Natural killer cell (primary cell): ENCODE data around the gene SYNM. TPM values are rescaled to one million over a fixed set of nuclear protein-coding genes. Genes with fewer than 3 reads are reported as not detected.

Experiments
- ATAC-seq, 3 donors: fragments of 150-1000 bp in 2 of 3; fragments of 200-7000 bp in 1 of 3; cut with Tn5 transposase; 1 replicate in 1 of 3; 2 replicates in 2 of 3; pipeline ENCODE4 v1.10.0; 2021; ENCODE audit warnings: mild to moderate bottlenecking in 2 of 3, moderate library complexity in 2 of 3
- DNase-seq, 2 donors: peaks; one replicate each; pipeline versions ENCODE4 v3.0.0 to v3.0.0-alpha.2; 2013 to 2021; ENCODE audit warnings: mixed read lengths in 1 of 2
- H3K27ac ChIP-seq: one replicate; pipeline ENCODE4 v1.5.1; 2013; ENCODE audit warnings: mild to moderate bottlenecking, low read length
- H3K27me3 ChIP-seq: one replicate; pipeline ENCODE4 v1.6.1; 2013; ENCODE audit warnings: low read length; ENCODE audit not compliant: control insufficient read depth, insufficient read depth
- H3K36me3 ChIP-seq: one replicate; pipeline ENCODE4 v1.6.1; 2013; ENCODE audit warnings: low read length; ENCODE audit not compliant: control insufficient read depth, insufficient read depth
- H3K4me1 ChIP-seq: one replicate; pipeline ENCODE4 v1.6.1; 2013; ENCODE audit warnings: low read length; ENCODE audit not compliant: control insufficient read depth, insufficient read depth
- H3K4me3 ChIP-seq: one replicate; pipeline ENCODE4 v1.5.1; 2013; ENCODE audit warnings: low read length
- H3K9me3 ChIP-seq: one replicate; pipeline ENCODE4 v1.6.1; 2013; ENCODE audit warnings: low read length; ENCODE audit not compliant: control insufficient read depth, insufficient read depth
- H3K27ac Mint-ChIP-seq, 2 donors: one replicate each; pipeline ENCODE4 v1.8.0; 2022; ENCODE audit warnings: mild to moderate bottlenecking in 2 of 2, mixed read lengths in 2 of 2, moderate library complexity in 1 of 2
- H3K27me3 Mint-ChIP-seq, 2 donors: one replicate each; pipeline ENCODE4 v1.8.0; 2022; ENCODE audit warnings: low read depth in 2 of 2, mixed read lengths in 2 of 2
- H3K36me3 Mint-ChIP-seq: one replicate; pipeline ENCODE4 v1.8.0; 2022; ENCODE audit warnings: mixed read lengths
- H3K4me1 Mint-ChIP-seq, 2 donors: one replicate each; pipeline ENCODE4 v1.8.0; 2022; ENCODE audit warnings: mixed read lengths in 2 of 2
- H3K4me3 Mint-ChIP-seq: one replicate; pipeline ENCODE4 v1.8.0; 2022; ENCODE audit warnings: mild to moderate bottlenecking, moderate library complexity, mixed read lengths
- H3K9me3 Mint-ChIP-seq, 2 donors: one replicate each; pipeline ENCODE4 v1.8.0; 2022; ENCODE audit warnings: mixed read lengths in 2 of 2
- WGBS: methylation state at CpG from one replicate; pipeline ENCODE4 v1.1.7; 2013; ENCODE audit warnings: missing lambda C conversion rate; ENCODE audit not compliant: insufficient coverage; 5-methylcytosine and 5-hydroxymethylcytosine counted together
- intact Hi-C: fragments of 100-400 bp; cut with micrococcal nuclease; formaldehyde crosslinking; loops from one replicate; pipeline ENCODE4 v1.14.2; 2022
- total RNA-seq, 4 donors: library from RNA; stranded (reverse); fragments of 120-200 nt in 1 of 4; gene quantifications; one replicate each; pipeline versions ENCODE4 v1.2.3 to v1.2.4, GENCODE V29; 2013 to 2022
- TF ChIP-seq, protein P1 (sequence below): fragments of 200-600 bp; IDR thresholded peaks from one replicate; pipeline ENCODE4 v1.8.0; 2022; ENCODE audit warnings: antibody characterized with exemption

The SYNM gene
- total RNA-seq, 3 donors from 2014 or later (not counting 1 experiment from before 2014, with no cell fraction given), result 0.11 to 0.48 (median 0.42) TPM

GRCh38 chr15:99141943-99142342 is 37.1 kb downstream of the SYNM start:
- H3K4me1 Mint-ChIP-seq, result no peaks in the 10 kb centered on the region
- no peaks in the 10 kb centered on the region for H3K9me3 Mint-ChIP-seq
- H3K27me3 Mint-ChIP-seq, result peaks cover 2 to 19% of the 10 kb centered on the region in 2 donors
- Histone ChIP-seq H3K36me3 (no peaks in the 10 kb centered on the region), H3K27ac (no peak overlapping the region), H3K4me3 (no peak overlapping the region), H3K4me1 (no peaks in the 10 kb centered on the region), H3K9me3 (no peaks in the 10 kb centered on the region), H3K27me3 (no peaks in the 10 kb centered on the region)
- H3K27ac Mint-ChIP-seq, result no peak overlapping the region
- TF ChIP-seq, protein P1, sequence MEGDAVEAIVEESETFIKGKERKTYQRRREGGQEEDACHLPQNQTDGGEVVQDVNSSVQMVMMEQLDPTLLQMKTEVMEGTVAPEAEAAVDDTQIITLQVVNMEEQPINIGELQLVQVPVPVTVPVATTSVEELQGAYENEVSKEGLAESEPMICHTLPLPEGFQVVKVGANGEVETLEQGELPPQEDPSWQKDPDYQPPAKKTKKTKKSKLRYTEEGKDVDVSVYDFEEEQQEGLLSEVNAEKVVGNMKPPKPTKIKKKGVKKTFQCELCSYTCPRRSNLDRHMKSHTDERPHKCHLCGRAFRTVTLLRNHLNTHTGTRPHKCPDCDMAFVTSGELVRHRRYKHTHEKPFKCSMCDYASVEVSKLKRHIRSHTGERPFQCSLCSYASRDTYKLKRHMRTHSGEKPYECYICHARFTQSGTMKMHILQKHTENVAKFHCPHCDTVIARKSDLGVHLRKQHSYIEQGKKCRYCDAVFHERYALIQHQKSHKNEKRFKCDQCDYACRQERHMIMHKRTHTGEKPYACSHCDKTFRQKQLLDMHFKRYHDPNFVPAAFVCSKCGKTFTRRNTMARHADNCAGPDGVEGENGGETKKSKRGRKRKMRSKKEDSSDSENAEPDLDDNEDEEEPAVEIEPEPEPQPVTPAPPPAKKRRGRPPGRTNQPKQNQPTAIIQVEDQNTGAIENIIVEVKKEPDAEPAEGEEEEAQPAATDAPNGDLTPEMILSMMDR, result no peak
- intact Hi-C loops, result no loop called here
- no peaks in the 10 kb centered on the region for H3K36me3 Mint-ChIP-seq
- DNase-seq, result no peak
- WGBS, result 96% methylated on average over 4 of the region's 4 CpGs
- no peak for ATAC-seq
- no peak overlapping the region for H3K4me3 Mint-ChIP-seq

- Histone ChIP-seq H3K27me3 (no peaks in the 10 kb centered on the region), H3K36me3 (no peaks in the 10 kb centered on the region), H3K4me1 (no peaks in the 10 kb centered on the region), H3K27ac (no peak overlapping the region), H3K9me3 (no peaks in the 10 kb centered on the region), H3K4me3 (no peak overlapping the region)
- intact Hi-C loops, result no loop called here
- no peaks in the 10 kb centered on the region for H3K36me3 Mint-ChIP-seq
- ATAC-seq (no peak), DNase-seq (no peak)
- no peak overlapping the region for H3K4me3 Mint-ChIP-seq
- 82% methylated on average over 2 of the region's 5 CpGs for WGBS
- H3K27me3 Mint-ChIP-seq, result peaks cover 2 to 19% of the 10 kb centered on the region in 2 donors
- H3K27ac Mint-ChIP-seq, result no peak overlapping the region
- TF ChIP-seq, protein P1, result no peak
- no peaks in the 10 kb centered on the region for H3K4me1 Mint-ChIP-seq
- no peaks in the 10 kb centered on the region for H3K9me3 Mint-ChIP-seq
Observed at GRCh38 chr15:99142562-99142961, 37.7 kb downstream of the SYNM start.

DNA sequence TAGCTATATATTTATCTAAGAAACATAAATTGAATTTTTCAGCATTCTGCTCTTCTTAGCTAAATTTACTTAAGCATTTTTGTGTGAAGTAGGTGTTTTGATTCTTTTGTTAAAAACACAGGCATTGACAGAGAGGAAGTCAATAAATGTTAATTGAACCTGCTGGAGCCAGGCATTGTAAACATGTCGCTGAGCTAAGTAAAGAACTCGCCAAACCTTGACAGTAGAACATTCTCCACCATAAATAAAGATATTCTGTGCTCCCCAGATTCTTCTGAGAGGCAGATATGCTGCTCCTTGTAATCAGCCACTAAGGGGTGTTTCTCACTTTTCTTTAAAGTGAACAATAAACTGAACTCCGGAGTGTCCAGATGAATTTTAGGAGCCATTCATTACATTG is 38.4 kb downstream of the SYNM start:
- no peak overlapping the region for H3K4me3 ChIP-seq
- no peak overlapping the region for H3K27ac ChIP-seq
- Mint-ChIP-seq H3K36me3 (no peaks in the 10 kb centered on the region), H3K4me3 (no peak overlapping the region), H3K27ac (no peak overlapping the region), H3K9me3 (no peaks in the 10 kb centered on the region), H3K4me1 (no peaks in the 10 kb centered on the region), H3K27me3 (peaks cover 2 to 19% of the 10 kb centered on the region in 2 donors)
- TF ChIP-seq, protein P1, result no peak
- 100% methylated on average over 2 of the region's 3 CpGs for WGBS
- no peaks in the 10 kb centered on the region for H3K36me3 ChIP-seq
- H3K9me3 ChIP-seq, result no peaks in the 10 kb centered on the region
- H3K4me1 ChIP-seq, result no peaks in the 10 kb centered on the region
- ATAC-seq (no peak), DNase-seq (no peak)
- H3K27me3 ChIP-seq, result no peaks in the 10 kb centered on the region
- intact Hi-C loops, result no loop called here
